ENCODE results near the gene ZNF805. TPM values are rescaled to one million over a fixed set of nuclear protein-coding genes. Genes with fewer than 3 reads are reported as not detected.
"Not testable (repeated sequence)": the region's sequence is repeated elsewhere in the genome, so short reads cannot be mapped to it uniquely, and the experiment has no call there.

Gene ZNF805
- total RNA-seq, 1 experiment from 2014 or later: 9.2 TPM

GRCh38 chr19:57192993-57193392 lies 47.4 kb upstream of the ZNF805 start:
- intact Hi-C loops (cut with micrococcal nuclease): no loop called here
- Histone ChIP-seq H3K4me1 (ENCODE audit: control insufficient read depth in 1 of 2, insufficient read depth in 2 of 2, low read length in 2 of 2) (peaks cover 4 to 18% of the 10 kb centered on the region in 2 experiments; a peak in 2 of 4 replicates), H3K9me2 (ENCODE audit: insufficient read depth) (no peaks in the 10 kb centered on the region), H3K9me3 (ENCODE audit: control insufficient read depth in 1 of 2, insufficient read depth in 1 of 2, low read depth in 1 of 2, low read length in 2 of 2) (peaks cover 0 to 8% of the 10 kb centered on the region in 2 experiments; a peak in 1 of 4 replicates), H3K27ac (ENCODE audit: low read depth, low read length) (no peak overlapping the region), H3K27me3 (ENCODE audit: insufficient read depth, low read length) (no peaks in the 10 kb centered on the region), H2AFZ (ENCODE audit: low read depth, low read length, poor library complexity, severe bottlenecking) (no peak overlapping the region), H3K4me2 (ENCODE audit: low read length) (peak overlapping the region; percentile 85), H3K36me3 (ENCODE audit: control insufficient read depth in 1 of 2, insufficient read depth in 2 of 2, low read length in 2 of 2) (peaks cover 25 to 30% of the 10 kb centered on the region in 2 experiments), H4K20me1 (ENCODE audit: insufficient read depth) (no peaks in the 10 kb centered on the region), H3K79me2 (ENCODE audit: insufficient read depth, low read length) (peaks cover 31% of the 10 kb centered on the region), H3K4me3 (replicated peaks in 1 of 2; ENCODE audit: low read depth in 1 of 2, low read length in 2 of 2) (peak overlapping the region in 1 of 2 experiments; percentile 97; a peak in 3 of 4 replicates), H3K9ac (ENCODE audit: low read length) (no peak overlapping the region)
- ChIA-PET CTCF (no interaction called here), RAD21 (ENCODE audit: low non-redundant PET in 1 of 2, low total read pairs in 2 of 2, uncharacterized antibody in 2 of 2, unreplicated experiment in 2 of 2) (no interaction called here), POLR2A (no interaction called here)
- BruUV-seq (replicated peaks): no TSS peak
- DNase-seq (ENCODE audit: low read depth, low spot score) (no peak), ATAC-seq (no peak)
- TF ChIP-seq ATF3 (IDR thresholded peaks at IDR 0.05): no peak

DNA sequence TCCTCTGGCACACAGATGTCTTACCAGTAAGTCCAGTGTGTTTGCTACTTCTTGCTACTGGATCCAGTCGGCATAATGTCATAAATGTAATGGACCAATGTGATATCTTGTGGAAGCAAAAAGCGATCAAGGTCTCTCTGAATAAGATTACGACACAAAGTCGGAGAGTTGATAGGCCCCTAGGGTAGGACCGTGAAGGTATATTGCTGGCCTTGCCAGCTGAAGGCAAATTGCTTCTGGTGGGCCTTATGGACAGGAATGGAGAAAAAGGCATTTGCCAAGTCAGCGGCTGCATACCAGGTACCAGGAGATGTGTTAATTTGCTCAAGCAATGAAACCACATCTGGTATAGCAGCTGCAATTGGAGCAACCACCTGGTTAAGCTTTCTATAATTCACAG lies 42.6 kb upstream of the ZNF805 start:
- ATAC-seq; H3K27ac ChIP-seq (ENCODE audit: low read depth, low read length); H4K20me1 ChIP-seq (ENCODE audit: insufficient read depth); intact Hi-C loops (cut with micrococcal nuclease); H3K9me2 ChIP-seq (ENCODE audit: insufficient read depth); DNase-seq (ENCODE audit: low read depth, low spot score); RAD21 ChIA-PET (ENCODE audit: low non-redundant PET in 1 of 2, low total read pairs in 2 of 2, uncharacterized antibody in 2 of 2, unreplicated experiment in 2 of 2); H3K4me2 ChIP-seq (ENCODE audit: low read length); H3K9ac ChIP-seq (ENCODE audit: low read length); BruUV-seq (replicated peaks); H3K4me1 ChIP-seq (ENCODE audit: control insufficient read depth in 1 of 2, insufficient read depth in 2 of 2, low read length in 2 of 2); CTCF ChIA-PET; H2AFZ ChIP-seq (ENCODE audit: low read depth, low read length, poor library complexity, severe bottlenecking); H3K27me3 ChIP-seq (ENCODE audit: insufficient read depth, low read length); H3K4me3 ChIP-seq (replicated peaks in 1 of 2; ENCODE audit: low read depth in 1 of 2, low read length in 2 of 2); POLR2A ChIA-PET; H3K9me3 ChIP-seq (ENCODE audit: control insufficient read depth in 1 of 2, insufficient read depth in 1 of 2, low read depth in 1 of 2, low read length in 2 of 2): not testable (repeated sequence)
- Histone ChIP-seq H3K36me3 (ENCODE audit: control insufficient read depth in 1 of 2, insufficient read depth in 2 of 2, low read length in 2 of 2) (peaks cover 25 to 30% of the 10 kb centered on the region in 2 experiments), H3K79me2 (ENCODE audit: insufficient read depth, low read length) (peaks cover 38% of the 10 kb centered on the region)

DNA sequence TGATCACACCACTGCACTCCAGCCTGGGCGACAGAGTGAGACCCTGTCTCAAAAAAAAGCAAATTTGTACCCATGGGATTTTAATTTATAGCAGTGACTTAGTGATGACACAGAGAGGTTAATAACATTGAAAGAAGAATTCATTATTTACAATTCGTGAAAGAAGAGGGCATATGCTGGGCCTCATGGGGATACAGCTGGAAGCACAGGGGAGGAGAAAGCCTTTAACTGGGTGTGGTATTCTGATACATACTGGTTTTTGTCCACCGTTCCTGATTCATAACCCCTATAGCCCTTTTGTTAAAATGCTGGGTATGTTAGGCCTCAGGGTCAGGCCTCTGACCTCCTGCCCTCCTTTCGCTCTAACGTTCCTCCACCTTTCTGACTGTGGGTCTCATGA lies 38.3 kb upstream of the ZNF805 start:
- CTCF ChIA-PET: no interaction called here
- Histone ChIP-seq H2AFZ (ENCODE audit: low read depth, low read length, poor library complexity, severe bottlenecking) (no peak overlapping the region), H3K9me2 (ENCODE audit: insufficient read depth) (no peaks in the 10 kb centered on the region), H3K79me2 (ENCODE audit: insufficient read depth, low read length) (peaks cover 50% of the 10 kb centered on the region), H3K36me3 (ENCODE audit: control insufficient read depth in 1 of 2, insufficient read depth in 2 of 2, low read length in 2 of 2) (peaks cover 7 to 10% of the 10 kb centered on the region in 2 experiments), H4K20me1 (ENCODE audit: insufficient read depth) (no peaks in the 10 kb centered on the region), H3K9me3 (ENCODE audit: control insufficient read depth in 1 of 2, insufficient read depth in 1 of 2, low read depth in 1 of 2, low read length in 2 of 2) (no peaks in the 10 kb centered on the region), H3K4me3 (replicated peaks in 1 of 2; ENCODE audit: low read depth in 1 of 2, low read length in 2 of 2) (no peak overlapping the region), H3K4me1 (ENCODE audit: control insufficient read depth in 1 of 2, insufficient read depth in 2 of 2, low read length in 2 of 2) (no peaks in the 10 kb centered on the region), H3K9ac (ENCODE audit: low read length) (no peak overlapping the region), H3K27me3 (ENCODE audit: insufficient read depth, low read length) (no peaks in the 10 kb centered on the region), H3K4me2 (ENCODE audit: low read length) (no peak overlapping the region), H3K27ac (ENCODE audit: low read depth, low read length) (no peak overlapping the region)
- POLR2A ChIA-PET: interaction anchor here (1.2 kb wide), 1 partner anchor 11 kb away, joined by 3 read pairs; the partner anchor contains the start of gene ZNF264
- no peak for DNase-seq (ENCODE audit: low read depth, low spot score)
- RAD21 ChIA-PET (ENCODE audit: low non-redundant PET in 1 of 2, low total read pairs in 2 of 2, uncharacterized antibody in 2 of 2, unreplicated experiment in 2 of 2): no interaction called here
- ATAC-seq: no peak
- intact Hi-C loops (cut with micrococcal nuclease): no loop called here
- BruUV-seq (replicated peaks): no TSS peak
- TF ChIP-seq CTCF (IDR thresholded peaks at IDR 0.05 in 2 of 3, conservative IDR thresholded peaks at IDR 0.05 in 1 of 3; ENCODE audit: borderline replicate concordance in 1 of 3, insufficient read depth in 1 of 3, low read depth in 2 of 3, low read length in 2 of 3): no peak
- no peak for TF ChIP-seq ZFX (IDR thresholded peaks at IDR 0.05)
- TF ChIP-seq ZBTB33 (IDR thresholded peaks at IDR 0.05; ENCODE audit: extremely low read depth, insufficient replicate concordance, low read length): no peak
- no peak for TF ChIP-seq ZNF274 (IDR thresholded peaks at IDR 0.05; ENCODE audit: low read depth, low read length)
- TF ChIP-seq SIN3A (IDR thresholded peaks at IDR 0.05; ENCODE audit: low read depth): no peak
- TF ChIP-seq EZH2 (IDR thresholded peaks at IDR 0.05): no peak
- TF ChIP-seq ELF1 (IDR thresholded peaks at IDR 0.05; ENCODE audit: borderline replicate concordance, low read depth): no peak
- no peak for TF ChIP-seq POLR2A (IDR thresholded peaks at IDR 0.05; ENCODE audit: borderline replicate concordance, extremely low read depth, insufficient read depth, insufficient read length)

All from HCT116 (cell line).